ENCODE results near the gene S1PR2.
A peak's percentile ranks its signal among the peaks of the same experiment; 100 is the strongest.
"Not testable (repeated sequence)": the region's sequence is repeated elsewhere in the genome, so short reads cannot be mapped to it uniquely, and the experiment has no call there.

Gene S1PR2

DNA sequence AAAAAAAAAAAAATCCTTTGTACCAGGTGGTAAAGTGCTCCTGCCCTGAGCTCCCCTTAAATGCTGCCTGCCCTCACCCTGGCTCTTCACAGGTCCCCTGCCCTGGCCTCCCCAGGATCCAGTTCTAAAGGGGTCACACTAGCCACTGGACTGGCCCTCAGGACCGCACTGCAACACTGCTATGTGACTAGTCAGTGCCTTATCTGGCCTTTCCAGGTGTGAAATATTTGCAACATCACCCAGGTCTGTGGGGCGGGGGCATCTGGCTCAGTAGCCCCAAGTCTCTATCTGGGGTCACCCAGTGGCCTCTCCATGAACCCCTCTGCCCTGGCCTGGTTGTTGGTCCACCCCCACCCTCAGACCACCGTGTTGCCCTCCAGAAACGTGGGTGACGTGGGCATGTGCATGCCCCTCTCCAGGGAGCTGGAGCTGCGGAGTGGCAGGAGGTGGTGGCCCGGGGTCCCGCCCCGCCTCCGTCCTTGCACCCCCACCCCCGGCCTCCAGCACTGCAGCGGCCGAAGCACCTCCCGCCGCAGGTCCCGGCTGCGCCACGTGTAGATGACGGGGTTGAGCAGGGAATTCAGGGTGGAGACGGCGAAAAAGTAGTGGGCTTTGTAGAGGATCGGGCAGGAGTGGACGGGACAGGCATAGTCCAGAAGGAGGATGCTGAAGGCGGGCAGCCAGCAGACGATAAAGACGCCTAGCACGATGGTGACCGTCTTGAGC is 7.5 kb downstream of the S1PR2 start:
- no peak for DNase-seq (ENCODE audit: low spot score)

DNA sequence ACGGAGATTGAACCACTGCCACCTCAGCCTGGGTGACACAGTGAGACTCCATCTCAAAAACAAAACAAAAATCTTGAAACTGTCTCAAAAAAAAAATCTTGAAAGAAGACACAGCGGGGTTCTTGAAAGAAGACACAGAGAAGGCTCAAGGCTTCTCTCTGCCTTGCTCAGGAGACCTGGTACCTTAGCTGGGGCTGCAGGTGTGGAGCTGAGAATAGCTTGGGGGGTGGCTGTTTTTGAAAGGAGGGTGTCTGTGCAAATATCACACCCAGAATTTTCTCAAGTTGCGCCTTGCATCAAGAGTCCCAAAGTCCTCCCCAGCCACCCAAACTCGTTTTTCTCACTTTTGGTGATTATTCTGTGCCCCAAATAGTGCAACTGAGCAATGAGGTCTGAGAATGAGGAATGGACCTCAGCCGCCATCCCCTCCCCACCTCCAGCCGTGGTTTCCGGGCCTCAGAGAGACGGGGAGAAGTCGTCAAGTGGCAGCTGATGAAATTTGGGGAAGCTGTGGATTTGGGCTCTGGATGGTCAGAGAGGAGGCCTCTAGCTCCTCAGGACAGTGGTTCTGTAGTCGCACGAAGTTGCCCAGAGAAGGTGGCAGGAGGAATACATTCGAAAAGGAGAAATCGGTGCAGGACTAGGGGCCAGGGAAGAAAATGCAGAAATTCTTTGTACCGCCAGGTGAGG is 8.8 kb downstream of the S1PR2 start:
- DNase-seq (ENCODE audit: low spot score), result no peak

DNA sequence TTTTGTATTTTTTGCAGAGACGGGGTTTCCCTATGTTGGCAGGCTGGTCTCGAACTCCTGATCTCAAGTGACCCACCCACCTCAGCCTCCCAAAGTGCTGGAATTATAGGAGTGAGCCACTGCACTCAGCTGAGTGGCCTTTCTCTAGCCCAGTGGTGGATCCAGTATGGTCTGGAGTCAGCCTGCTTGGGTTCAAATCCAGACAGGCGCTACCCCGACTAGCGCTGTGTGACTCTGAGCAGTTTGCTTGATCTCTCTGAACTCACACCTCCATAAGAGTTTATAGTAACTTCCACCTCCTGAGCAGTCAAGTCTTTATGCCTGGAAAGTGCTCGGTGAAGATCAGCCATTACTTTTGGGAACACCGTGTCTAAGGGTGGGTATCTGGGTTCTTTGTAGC is 10.4 kb downstream of the S1PR2 start:
- DNase-seq (ENCODE audit: low spot score), result no peak

DNA sequence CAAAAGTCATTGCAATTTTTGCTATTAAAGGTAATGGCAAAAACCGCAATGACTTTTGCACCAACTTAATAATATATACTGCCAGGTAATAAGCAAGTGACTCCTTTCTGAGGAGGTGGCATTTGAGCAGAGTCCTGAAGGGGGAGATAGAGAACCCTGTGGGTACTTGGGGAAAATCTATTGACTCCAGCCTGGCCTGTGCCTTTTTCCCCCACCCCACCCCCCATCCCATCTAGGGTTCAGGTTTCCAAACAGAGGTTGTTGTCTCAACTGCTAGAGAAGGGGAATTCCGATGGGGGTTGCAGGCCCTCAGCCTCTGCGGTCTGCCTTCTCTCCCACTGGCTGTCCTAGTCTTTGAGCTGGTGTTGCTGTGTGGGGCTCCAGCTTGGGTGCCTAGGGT is 11.5 kb downstream of the S1PR2 start:
- DNase-seq (ENCODE audit: low spot score), result peak; percentile 62

DNA sequence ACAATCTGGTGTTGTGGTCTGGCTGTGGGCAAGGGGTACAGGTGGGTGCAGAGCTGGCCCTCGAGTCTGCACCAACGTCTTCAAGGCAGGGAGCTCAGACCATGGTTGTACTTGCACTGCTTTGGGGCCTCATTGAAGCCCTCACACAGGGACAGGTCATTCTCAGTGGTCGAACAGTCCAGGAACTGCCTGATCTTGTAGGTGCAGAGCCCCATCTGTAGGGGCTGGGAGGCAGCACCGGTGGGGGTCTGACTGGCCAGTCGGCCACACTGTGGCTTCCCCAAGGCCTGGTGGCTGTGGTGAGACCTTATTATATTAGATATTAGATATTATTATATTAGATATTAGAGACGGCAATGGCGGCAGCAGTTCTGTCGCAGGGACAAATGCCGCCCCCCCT is 14.0 kb downstream of the S1PR2 start:
- no peak for DNase-seq (ENCODE audit: low spot score)

DNA sequence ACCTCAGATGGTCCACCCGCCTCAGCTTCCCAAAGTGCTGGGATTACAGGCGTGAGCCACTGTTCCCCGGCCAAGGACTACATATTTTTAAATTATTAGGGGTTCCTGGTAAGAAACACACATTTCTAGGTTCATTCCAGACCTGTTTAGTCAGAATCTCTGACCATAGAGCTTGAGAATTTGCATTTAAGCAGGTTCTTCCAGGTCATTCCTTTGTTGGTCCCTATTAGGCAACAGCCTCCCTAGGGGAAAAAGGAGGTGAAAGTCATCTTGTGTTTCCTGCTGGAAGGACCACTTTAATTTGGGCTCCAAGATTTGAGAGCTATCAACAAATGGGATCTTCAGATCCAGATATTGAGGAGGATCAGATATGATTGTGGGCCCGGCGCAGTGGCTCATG is 16.3 kb downstream of the S1PR2 start:
- no peak for DNase-seq (ENCODE audit: low spot score)

DNA sequence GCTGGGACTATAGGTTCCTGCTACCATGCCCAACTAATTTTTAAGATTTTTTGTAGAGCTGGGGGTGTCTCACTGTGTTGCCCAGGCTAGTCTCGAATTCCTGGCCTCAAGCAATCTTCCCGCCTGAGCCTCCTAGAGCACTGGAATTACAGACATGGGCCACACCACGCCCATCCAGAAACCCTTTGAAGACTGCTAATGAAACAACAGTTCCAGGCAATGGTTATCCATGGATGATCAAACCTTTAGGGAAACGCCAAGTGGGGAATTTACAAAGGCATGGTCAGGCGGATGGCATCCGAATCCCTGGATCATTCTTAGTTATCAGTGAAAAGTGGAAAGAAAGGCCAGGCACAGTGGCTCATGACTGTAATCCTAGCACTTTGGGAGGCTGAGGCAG is 19.4 kb downstream of the S1PR2 start:
- DNase-seq (ENCODE audit: low spot score), result no peak

DNA sequence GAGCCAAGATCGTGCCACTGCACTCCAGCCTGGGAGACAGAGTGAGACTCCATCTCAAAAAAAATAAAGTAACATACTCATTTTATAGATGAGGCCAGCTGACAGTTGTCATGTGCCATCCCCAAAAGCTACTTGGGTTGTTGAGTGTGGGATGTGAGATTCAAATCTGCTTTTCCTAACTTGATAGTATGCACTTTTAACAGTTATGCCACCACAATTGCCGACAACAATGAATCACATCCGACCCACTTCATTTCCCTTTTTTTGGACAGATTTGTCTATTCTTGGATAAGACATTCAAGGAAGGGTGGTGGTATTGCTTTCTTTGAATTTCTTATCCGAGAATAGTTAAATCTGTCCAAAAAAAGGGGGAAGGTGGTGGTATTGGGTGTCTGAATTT is 20.1 kb downstream of the S1PR2 start:
- no peak for DNase-seq (ENCODE audit: low spot score)

DNA sequence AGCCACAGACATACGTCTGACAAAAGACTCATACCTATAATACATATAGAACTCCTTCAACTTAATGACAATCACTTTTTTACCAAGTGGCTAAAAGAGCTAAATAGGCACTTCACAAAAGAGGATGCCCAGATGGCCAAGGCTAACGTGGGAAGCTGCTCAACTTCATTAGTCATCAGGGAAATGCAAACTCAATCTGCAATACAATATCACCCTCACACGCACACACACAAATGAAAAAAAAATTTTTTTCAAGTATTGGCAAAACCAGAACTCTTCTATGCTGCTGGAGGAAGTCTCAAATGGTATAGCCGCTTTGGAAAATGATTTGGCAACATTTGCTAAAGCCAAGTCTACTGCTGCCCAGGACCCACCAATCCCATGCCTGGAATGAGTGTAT is 21.8 kb downstream of the S1PR2 start:
- DNase-seq (ENCODE audit: low spot score), result no peak

DNA sequence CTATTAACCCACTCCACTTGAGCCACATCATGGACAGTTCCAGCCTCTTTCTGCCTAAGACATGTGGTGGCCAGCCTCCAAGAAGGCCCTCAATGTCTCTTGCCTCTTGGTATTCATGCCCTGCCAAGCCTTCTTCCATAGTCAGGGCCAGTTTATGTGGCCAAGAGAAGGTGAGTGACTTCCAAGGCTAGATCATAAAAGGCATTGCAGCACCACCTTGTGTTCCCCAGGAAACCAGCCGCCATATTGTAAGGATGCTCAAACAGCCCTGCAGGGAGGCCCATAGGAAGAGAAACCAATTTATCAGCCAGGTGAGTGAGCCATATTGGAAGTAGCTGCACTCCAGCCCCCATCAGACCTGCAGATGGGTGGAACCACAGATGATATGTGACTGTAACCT is 24.1 kb downstream of the S1PR2 start:
- no peak for DNase-seq (ENCODE audit: low spot score)

DNA sequence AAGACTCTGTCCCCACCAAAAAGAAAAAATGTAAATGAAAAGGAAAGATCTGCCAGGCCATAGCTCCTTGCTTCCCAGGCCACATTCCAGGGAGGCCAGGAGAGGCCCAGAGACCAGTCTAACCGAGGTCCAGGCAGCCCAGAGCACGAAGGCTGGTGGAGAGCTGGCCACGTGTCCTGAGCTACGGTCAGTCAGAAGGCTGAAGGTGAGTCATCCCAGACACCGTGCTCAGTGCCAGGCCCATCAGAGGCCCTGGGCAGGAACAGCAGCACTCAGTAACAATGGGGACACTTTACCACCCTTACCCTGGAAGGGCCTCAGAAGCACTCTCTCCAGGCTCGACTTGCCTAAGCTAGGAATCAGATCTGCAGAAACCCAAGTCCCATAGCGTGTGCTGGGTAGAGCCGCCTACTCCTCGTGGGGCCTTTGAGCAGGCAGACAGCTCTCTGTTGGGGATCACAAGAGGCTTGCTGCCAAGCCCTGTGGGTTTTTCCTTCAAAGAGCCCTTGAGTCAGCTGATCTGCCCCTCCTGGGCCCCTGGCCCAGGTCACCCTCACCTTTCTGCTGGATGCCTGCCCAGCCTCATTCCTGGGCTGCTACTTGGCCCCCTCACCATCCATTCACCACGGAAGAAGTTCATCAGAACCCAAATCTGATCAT is 24.8 kb downstream of the S1PR2 start:
- no peak for DNase-seq (ENCODE audit: low spot score)

DNA sequence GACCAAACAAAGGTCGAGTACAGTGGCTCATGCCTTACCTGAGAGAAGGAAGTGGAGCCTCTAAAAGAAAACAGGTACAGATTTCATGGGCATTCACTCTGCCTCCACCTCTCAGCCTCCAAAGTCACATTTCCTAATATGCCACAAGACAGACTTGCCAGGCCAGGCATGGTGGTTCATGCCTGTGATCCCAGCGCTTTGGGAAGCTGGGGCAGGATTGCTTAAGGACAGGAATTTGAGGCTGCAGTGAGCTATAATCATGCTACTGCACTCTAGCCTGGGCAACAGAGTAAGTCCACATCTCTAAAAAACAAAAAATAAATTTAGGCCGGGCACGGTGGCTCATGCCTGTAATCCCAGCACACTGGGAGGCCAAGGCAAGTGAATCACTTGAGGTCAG is 25.5 kb downstream of the S1PR2 start:
- DNase-seq (ENCODE audit: low spot score), result no peak

DNA sequence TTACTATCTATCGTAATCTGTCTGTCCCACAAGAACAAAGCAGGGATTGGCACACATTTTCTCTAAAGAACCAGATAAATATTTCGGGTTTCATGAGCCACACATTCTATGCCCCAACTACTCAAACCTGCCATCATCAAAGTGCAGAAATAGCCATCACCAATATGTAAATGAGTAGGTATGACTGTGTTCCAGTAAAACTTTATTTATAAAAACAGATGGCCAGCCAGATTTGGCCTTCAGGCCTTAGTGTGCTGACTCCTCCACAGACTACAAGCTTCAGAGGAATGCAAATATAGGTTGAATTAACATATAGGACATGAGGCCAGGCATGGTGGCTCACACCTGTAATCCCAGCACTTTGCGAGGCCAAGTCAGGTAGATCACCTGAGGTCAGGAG is 27.4 kb downstream of the S1PR2 start:
- DNase-seq (ENCODE audit: low spot score), result no peak

DNA sequence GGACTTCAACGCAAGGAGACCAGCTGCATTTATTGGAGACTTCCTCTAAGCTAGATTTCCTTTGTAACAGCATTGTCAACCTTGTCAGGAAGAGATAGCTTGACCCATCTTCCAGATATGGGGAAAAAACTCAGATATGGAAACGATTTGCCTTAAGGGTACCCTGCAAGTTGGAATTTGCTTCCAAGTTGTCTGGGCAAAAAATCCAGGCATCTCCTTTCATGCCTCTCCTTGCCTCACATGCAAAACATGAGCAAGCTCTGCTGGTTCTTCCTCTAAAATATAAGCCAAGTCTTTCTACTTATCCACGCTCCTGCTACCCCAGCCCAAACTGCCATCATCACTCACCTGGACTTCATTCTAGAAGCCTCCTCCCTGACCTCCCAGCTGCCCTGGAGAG is 30.0 kb downstream of the S1PR2 start:
- no peak for DNase-seq (ENCODE audit: low spot score)

DNA sequence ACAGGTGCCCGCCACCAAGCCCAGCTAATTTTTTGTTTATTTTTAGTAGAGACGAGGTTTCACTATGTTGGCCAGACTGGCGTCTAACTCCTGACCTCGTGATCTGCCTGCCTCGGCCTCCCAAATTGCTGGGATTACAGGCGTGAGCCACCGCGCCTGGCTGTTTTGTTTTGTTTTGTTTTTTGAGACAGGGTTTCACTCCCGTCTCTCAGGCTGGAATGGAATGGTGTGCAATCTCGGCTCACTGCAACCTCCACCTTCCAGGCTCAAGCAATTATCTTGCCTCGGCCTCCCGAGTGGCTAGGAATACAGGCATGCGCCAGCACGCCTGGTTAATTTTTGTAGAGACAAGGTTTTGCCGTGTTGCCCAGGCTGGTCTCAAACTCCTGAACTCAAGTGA is 31.0 kb downstream of the S1PR2 start:
- not testable (repeated sequence) for DNase-seq (ENCODE audit: low spot score)

DNA sequence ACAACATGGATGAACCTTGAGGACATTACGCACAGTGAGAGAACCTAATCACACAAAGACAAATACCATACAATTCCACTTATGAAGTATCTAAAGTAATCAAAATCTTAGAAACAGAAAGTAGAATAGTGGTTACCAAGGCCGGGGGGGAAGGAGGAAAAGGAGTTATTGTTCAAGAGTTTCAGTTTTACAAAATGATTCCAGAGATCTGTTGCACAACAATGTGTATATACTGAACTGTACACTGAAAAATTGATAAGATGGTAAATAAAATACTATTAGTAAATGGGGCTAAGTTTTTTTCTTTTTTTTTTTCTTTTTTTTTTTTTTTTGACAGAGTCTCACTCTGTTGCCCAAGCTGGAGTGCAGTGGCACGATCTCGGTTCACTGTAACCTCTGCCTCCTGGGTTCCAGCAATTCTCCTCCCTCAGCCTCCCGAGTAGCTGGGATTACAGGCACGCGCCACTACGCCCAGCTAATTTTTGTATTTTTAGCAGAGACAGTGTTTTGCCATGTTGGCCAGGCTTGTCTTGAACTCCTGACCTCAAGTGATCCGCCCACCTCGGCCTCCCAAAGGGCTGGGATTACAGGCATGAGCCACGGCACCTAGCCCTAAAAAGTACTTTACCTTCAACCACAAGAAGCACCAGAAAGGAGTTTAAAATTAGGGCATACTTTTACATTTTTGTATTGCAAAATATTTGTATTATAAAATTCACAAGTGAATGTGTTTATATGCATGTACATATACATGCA is 32.1 kb downstream of the S1PR2 start:
- DNase-seq (ENCODE audit: low spot score), result not testable (repeated sequence)

DNA sequence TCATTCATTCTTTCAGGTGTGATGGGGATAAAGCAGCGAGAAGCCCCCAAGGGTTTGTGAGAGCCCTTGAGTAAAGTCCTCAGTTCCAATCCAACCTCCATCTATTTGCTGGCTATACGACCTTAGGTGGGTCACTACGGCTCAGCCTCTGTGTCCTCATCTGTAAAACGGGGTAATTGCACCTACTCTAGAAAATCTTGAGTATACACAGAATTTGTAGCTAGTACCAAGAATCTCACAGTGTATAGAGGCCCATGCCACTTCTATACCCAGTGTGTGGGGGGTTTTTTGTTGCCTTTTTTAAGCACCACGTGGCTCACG is 36.0 kb downstream of the S1PR2 start:
- peak; percentile 7 for DNase-seq (ENCODE audit: low spot score)

DNA sequence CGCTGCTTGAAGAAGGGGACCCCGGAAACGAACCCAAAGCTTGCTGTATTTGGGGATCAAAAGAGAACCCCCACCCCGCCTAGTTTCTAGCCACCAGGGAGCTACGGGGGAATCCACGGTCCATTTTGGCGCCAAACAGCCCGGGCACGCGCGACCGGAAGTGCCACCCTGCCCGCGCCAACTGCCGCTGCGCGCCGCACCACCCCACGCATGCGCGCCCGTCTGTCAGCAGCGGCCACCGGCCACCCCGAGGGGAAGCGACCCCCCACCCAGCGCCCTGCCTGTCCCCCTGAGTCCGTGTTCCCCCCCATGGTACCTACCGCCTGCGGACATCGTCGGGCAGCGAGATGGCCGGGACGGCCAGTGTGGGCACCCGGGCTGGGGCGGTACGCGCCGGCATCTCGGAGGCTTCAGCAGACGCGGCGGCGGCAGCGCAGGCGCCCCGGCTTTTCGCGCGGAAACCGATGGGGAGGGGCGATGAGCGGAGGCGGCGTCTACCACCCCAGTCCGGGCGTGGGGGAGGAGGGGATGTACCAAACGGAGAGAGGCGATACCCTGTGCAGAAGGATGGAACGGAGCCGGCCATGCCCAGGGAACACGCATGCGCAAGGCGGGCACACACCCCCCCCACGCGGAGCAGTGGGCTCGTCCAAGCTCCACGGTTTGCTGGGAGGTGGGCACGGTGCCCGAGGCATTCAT is 36.5 kb downstream of the S1PR2 start, which contains the start of gene DNMT1:
Gene DNMT1, minus strand, starts transcription at position 454 of the 699 bp plus-strand sequence. Its CDS starts 54 bp downstream, at position 400.
- peak; percentile 98 for DNase-seq (ENCODE audit: low spot score)

DNA sequence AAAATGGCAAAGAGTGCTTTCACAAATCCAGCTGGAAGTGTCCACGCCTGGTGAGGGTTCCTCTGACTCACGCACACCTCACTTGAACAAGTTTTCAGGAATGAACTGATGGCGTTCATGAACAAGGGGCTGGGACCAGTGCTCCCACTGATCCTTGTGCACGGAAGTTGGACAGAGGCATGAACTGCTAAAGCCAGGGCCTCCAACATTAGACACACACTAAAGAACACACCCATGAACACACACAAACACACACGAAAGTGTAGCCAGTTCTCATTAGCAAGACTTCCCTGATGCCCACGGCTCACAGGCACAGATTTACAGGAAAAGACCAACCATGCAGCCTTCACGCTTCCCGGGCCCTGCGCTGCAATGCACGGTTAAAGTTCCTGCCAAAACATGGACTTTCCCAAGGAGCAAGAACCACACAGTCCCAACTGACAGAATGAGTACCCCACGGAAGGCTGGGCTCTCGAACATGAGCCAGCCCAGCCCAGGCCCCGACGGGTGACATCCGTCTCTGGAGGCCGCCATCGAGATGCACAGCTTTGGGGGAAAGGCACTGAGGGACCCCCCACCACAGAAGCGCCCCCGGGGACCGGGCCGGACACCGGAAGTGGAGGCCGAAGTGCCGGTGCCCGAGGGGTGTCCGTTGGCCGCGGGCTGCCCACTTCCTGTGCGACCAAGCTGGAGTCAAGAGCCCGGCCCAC is 37.2 kb downstream of the S1PR2 start:
- peak; percentile 40 for DNase-seq (ENCODE audit: low spot score)

DNA sequence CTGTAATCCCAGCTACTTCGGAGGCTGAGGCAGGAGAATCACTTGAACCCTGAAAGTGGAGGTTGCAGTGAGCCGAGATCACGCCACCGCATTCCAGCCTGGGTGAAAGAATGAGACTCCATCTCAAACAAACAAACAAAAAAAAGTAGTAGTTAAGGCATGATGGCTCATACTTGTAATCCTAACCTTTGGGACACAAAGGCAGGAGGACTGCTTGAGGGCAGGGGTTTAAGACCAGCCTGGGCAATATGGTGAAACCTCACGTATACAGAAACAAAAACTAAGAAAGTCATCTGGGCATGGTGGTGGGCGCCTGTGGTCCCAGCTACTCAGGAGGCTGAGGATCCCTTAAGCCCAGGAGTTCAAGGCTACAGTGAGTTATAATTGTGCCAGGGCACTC is 38.2 kb downstream of the S1PR2 start:
- DNase-seq (ENCODE audit: low spot score), result no peak

DNA sequence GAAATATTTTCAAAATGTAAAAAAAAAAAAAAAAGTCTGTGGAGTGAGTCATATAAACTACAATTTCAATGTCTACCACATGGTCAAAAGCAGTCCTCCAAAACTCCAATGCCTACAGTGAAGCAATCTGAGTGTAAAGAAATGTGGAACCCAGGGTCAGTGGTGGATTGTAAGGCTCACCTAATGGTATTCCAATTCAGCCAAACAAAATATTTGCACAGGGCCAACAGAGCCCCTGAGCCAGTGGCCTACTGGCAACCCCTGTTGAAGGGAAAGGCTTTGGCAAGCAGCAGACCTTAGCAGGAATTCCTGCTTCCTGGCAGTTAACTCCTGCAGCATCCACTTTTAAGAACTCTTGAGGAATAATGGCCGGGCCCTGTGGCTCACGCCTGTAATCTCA is 39.8 kb downstream of the S1PR2 start:
- peak; percentile 10 for DNase-seq (ENCODE audit: low spot score)

Data from HuH-7 (cell line).